Left lobe of liver (tissue), 2 donors: ENCODE data around the gene IGF1R. TPM values are rescaled to one million over a fixed set of nuclear protein-coding genes. Genes with fewer than 3 reads are reported as not detected.
A peak's percentile ranks its signal among the peaks of the same experiment; 100 is the strongest.

Experiments
- ATAC-seq: fragments of 200-7000 bp; cut with Tn5 transposase; one replicate; pipeline ENCODE4 v1.9.1; 2020; ENCODE audit warnings: mild to moderate bottlenecking, moderate library complexity
- DNase-seq: peaks from one replicate; pipeline ENCODE4 v3.0.0-alpha.2; 2020; ENCODE audit warnings: low spot score
- total RNA-seq: library from RNA; stranded (reverse); gene quantifications from one replicate; pipeline ENCODE4 v1.2.1, GENCODE V29; 2021
- donor health status: DM: no; HTN: no; CAD: no; lungs with moderate emphysema.
- donor health status: DM: no; HTN: yes; CAD: no.

Gene IGF1R
- total RNA-seq, 1 donor from 2014 or later = 3.3 TPM

GRCh38 chr15:98722209-98722608, 73.9 kb downstream of the IGF1R start:
- DNase-seq (no peak), ATAC-seq (no peak)

- no peak for DNase-seq
- no peak for ATAC-seq
These were observed 74.3 kb downstream of the IGF1R start for GRCh38 chr15:98722645-98723044.

- DNase-seq (no peak), ATAC-seq (no peak)
These were observed 74.9 kb downstream of the IGF1R start for GRCh38 chr15:98723195-98723594.

GRCh38 chr15:98724048-98724447, 75.7 kb downstream of the IGF1R start:
- ATAC-seq (no peak), DNase-seq (no peak)

- DNase-seq (no peak), ATAC-seq (no peak)
These were observed 76.2 kb downstream of the IGF1R start for GRCh38 chr15:98724494-98724893.

- DNase-seq (no peak), ATAC-seq (no peak)
These were observed 77.5 kb downstream of the IGF1R start for GRCh38 chr15:98725874-98726273.

DNA sequence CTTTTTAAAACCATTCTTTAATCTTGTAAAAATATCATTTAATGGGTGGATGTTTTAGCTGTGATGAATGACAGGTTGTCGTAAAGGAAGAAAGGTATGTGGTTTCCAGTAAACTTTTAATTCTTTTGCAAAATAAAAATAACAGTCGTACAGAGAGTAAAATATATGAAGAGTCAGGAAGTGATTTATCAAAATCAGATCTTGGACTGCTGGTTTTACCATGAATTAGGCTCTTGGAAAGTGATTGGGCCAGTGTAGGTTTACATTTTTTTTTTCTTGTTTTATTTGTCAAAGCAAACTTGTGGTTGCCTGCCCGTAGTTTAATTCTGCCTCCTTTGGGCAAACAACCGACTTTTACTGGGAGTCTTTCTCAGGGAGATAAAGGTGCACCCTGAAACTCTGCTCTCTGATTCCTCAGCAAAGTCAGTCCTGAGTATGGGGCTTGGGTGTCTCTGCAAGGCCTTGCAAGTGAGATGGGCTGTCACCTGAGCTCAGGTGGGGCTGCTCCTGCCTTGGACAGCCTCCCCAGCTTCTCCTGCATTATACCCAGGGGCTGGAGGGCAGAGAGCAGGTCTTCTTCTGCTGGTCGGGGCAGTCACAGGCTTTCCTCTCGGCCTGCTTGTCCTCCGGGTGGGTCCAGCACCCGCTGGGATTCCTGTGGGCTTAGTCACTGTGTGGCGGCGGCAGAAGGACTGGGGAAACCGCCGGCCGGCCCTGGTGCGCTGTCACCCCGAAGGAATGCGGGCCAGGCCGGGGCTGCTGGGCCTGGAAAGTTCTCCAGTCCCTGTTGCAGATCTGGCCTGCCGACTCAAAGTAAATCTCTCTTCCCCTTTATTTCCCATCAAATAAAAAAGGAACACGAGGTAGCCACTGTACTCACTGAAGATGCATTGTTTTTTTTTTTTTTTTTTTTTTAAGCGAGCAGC, 79.0 kb downstream of the IGF1R start:
- DNase-seq (peak; percentile 48), ATAC-seq (peak; percentile 72)

DNA sequence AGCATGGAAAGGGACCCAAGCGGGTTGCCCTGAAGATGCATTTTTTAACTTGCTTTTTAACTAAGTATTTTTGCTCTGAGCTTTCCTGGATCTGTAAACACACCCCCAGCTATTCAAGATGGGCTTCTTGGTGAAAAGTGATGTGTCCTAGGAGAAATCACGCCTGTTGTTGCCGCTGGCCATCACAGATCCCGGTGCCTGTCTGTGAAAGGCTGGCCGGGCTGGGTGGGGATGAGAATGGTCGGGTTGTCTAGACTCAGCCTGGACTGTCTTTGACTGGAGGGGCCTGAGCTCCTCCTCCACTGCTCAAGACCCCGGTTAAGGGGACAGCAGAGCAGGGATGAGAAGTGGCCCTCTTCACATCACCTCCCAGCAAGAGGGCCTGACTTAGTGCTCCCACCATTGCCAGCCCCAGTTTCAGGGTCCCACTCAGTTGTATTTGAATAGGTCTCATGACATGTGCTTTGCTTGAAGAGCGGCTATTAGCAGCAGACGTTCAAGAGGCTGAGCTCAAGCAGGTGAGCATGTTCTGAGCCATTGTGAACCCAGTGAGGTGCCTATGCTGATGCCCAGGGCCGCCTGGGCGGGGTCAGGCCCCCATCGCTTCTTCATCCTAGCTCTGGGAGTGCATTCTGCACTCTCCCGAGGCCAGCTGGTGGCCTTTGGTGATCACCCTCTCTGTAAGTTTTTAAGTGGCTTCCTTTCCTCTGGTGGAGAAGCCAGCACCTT, 79.9 kb downstream of the IGF1R start:
- no peak for ATAC-seq
- DNase-seq = no peak

DNA sequence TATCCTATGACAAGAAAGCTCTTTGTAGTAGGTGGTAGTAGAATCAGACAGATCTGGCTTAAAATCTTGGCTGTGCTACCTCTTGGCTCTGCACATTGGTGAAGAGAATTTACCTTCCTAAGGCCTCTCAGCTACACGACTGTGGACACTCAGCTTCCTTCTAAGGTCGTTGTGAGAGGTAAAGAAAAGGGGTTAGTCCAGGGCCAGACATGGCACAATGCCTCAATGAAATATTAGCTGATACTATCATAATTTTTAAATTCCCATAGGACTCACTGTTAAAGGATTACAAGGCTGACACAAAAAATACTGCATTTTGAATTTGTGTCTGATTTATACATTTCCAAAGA, 80.4 kb downstream of the IGF1R start:
- ATAC-seq (no peak), DNase-seq (no peak)

DNA sequence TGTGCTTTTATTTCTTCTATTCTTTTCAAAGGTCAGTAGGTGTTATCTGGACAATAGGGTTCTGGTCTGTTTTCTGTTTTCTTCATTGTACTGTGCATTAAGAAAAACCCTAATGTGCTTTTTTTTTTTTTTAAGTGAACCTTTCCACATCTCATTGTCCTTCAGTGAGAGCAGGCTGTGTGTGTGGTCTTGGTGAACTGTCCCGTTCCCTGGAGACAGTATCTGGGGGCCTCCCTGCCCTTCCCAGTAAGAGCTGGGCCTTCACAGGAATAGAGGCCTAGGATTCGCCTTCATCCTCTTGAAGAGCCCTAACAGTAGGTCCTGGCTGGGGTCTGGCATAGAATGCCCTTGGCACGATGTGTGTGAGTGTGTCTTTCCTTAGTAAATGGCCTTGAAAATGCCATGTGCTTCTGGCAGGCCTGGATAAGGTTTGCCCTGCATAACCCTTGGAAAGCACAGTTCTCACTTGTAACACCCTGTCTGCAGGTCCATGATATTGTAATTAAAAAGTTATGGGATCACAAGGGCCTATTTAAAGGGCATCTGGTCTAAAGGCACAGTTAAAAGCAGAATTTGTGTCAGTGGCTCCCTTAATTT, 81.2 kb downstream of the IGF1R start:
- no peak for ATAC-seq

DNA sequence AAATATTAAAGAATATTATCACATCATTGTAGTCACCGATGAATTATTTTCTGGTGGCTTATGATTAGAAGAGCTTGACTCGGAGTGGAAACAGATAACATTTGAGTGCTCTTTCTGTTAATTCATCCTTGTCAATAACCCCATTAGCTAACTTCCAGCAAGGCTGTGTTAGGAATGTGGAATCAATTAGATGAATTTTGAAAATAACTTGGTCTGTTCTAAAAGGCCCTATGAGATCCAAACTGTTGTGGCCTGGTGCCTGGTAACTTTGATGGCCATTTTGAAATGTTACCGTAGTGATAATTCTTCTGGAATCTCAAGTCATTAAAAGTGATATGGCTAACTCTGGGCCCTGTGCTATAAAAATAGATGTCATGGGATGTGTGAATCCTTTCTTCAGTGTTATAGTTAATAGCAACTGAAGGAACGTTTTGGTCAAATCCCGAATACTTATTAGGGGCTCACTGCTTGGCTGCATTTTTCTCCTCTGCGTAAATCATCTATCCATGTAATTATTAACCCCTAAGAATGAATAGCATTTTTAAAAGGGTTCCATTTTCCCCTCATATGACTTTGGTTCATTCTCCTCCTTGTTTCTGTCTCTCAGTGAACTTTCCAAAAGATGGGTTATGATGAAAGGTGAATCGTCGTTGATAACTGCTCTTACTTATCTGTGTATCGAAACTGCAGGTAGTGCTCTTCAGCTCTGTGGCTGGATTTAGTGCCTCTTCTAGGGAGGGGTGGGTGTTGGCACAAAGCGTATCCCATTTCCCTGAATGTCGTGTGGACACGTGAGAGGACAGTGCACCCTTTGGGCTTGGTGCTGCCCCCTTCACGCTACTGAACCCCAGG, 82.7 kb downstream of the IGF1R start:
- DNase-seq = no peak
- no peak for ATAC-seq

More for the DNA sequence above, 81.2 kb downstream of the IGF1R start:
- no peak for DNase-seq

- no peak for DNase-seq
- ATAC-seq = no peak
These were observed 83.5 kb downstream of the IGF1R start for GRCh38 chr15:98731712-98732450.

- DNase-seq = no peak
- ATAC-seq = no peak
These were observed 84.8 kb downstream of the IGF1R start for GRCh38 chr15:98733098-98733497.

- ATAC-seq = peak; percentile 92
- DNase-seq = no peak
These were observed 86.3 kb downstream of the IGF1R start for GRCh38 chr15:98734466-98735199.

DNA sequence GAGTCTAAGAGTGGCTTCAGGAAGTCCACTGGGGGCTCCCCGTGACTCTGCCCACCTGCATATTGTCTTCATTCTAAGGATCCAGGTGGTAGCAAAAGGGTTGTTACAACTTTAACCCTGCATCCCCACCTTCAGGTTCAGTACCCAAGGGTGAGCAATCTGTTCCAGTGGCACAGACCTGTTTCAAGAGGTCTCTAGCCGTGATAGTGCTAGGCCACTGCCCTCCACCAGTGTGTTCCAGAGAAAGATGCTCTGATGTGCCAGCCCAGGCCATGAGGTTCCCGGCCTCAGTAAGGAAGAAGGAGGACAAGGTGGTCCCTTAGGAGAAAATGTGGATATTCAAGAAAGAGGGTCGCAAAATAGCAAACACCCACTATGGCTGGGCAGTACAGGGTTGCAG, 87.0 kb downstream of the IGF1R start:
- DNase-seq (no peak), ATAC-seq (no peak)

DNA sequence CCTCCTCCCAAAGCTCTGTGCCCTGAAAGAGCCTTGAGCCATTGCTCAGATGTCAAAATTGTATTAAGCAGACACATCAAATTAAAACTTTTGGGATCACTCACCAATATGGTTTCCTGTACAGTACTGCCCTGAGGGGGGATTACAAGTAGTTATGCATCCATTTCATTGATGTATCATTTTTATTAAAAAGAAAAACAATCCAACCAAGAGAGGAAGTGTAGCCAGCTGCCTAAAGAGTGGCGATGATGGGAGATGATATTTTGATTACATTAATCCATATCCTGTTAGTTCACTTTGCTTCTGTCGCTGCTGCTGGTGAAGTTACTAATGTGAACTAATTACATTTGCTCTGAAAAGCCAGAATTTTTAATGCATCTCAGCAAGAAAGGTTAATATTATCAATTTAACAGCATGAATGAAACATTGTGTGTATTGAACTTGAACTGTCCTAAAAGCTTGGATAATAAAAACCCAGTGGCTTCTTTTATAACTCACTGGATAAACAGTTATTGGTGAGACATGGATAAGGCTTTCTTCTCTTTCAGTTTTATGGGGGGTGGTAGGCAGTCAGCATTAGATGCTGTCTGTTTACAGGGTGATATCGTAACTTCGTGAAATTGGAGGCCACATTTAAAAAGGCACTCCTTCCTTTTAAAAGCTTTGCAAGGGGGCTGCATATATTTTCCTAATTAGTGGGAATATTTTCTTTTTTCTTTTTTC, 87.7 kb downstream of the IGF1R start:
- DNase-seq = no peak
- no peak for ATAC-seq

DNA sequence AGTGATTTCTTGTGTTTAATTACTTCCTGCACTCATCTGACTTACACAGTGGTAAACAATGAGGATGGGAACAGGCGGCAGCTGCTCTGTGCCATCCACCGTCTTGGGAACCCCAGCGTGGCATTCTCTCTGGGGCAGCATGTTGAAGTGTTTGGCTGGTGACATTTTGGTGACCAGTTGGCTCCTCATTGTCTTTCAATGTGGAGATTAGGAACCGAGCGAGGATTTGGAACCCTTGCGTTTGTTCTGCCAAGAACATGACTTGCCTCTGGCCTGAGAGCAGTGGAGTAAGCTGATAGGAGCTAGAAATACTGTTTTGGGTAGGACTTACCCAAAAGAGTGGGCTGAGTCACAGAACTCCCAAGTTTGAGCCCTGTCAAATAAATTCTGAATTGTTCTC, 88.8 kb downstream of the IGF1R start:
- DNase-seq = no peak
- no peak for ATAC-seq

DNA sequence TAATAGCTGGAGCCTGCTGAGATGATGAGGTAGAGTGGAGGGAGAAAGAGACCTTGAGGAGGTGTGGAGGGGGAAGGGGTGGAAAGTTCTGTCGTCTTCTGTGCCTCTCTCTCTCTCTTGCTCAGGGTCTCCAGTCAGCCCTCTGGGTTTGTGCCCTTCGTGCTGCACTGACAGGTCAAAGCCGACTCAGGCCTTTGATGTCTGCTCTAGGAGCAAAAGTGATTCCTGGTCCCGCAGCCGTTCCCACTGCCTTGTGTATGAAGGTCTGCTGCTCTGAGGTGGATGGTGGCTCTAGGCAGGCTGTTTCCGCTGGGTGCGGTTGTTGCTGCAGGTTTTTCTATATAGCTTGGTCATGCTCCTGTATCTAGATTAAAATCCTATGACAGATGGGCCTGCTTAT, 89.4 kb downstream of the IGF1R start:
- ATAC-seq (no peak), DNase-seq (no peak)
